Left colon (tissue), 2 donors: Measurements from ENCODE around the gene RFT1. TPM values are rescaled to one million over a fixed set of nuclear protein-coding genes. Genes with fewer than 3 reads are reported as not detected.

Experiments
- ATAC-seq: fragments of 200-7000 bp; cut with Tn5 transposase; one replicate; pipeline ENCODE4 v1.9.1; 2020; ENCODE audit warnings: mild to moderate bottlenecking, moderate library complexity
- DNase-seq, 2 donors: peaks; one replicate each; pipeline ENCODE4 v3.0.0-alpha.2; 2020
- intact Hi-C, 2 donors: fragments of 100-400 bp; cut with DNase I in 1 of 2; cut with micrococcal nuclease in 1 of 2; formaldehyde crosslinking; loops; one replicate each; pipeline versions ENCODE4 v1.11.2 to v1.14.0; 2022; cut with DNase I, micrococcal nuclease
- total RNA-seq, 2 donors: library from RNA; stranded (reverse); fragmentation: NEBNext Ultra II Directional; extraction: Animal tissue kit (Norgen Biotek cat#: 25700); gene quantifications; one replicate each; pipeline ENCODE4 v1.2.1, GENCODE V29; 2021
- donor health status: DM: no; HTN: no; CAD: no.
- donor health status: DM: yes; HTN: yes; CAD: no.

RFT1 gene
- total RNA-seq, 2 donors from 2014 or later: 13.1 to 14.1 TPM

GRCh38 chr3:53166206-53166605 lies 36.0 kb upstream of the RFT1 start:
- ATAC-seq: no peak
- intact Hi-C loops: no loop called here

DNA sequence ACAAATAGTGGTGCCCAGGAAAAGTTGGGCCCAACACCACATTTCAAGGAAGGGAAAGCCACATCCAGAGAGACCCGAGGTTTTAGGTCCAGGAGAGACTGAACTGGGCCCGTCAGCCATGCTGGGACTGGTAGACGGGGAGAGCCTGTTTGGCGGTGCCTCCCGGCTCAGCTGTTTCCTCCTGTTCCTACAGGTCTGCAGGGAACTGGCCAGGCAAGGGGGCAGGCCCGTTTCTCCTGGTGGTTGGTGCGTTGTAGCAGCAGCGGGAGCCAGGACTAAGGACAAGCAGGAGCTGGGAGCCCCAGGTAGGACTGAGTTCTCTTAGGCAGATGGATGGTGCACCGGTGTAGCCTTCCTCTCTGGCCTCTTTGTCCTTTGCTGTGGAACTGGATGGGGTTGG lies 34.7 kb upstream of the RFT1 start:
- ATAC-seq: no peak
- intact Hi-C loops: no loop called here
- DNase-seq: no peak

More at GRCh38 chr3:53166206-53166605, 36.0 kb upstream of the RFT1 start:
- DNase-seq: no peak

GRCh38 chr3:53163444-53164387 lies 33.5 kb upstream of the RFT1 start:
- intact Hi-C loops: no loop called here
- ATAC-seq (no peak), DNase-seq (no peak)

GRCh38 chr3:53162672-53163443 lies 32.6 kb upstream of the RFT1 start:
- DNase-seq (peak; percentile 56 to 63), ATAC-seq (peak; percentile 20)
- intact Hi-C loops: no loop called here

GRCh38 chr3:53161820-53162671 lies 31.8 kb upstream of the RFT1 start:
- DNase-seq (peak; percentile 60 to 64), ATAC-seq (no peak)
- intact Hi-C loops: no loop called here

- DNase-seq (peak in 1 of 2 donors; percentile 55), ATAC-seq (no peak)
- intact Hi-C loops: no loop called here
These were observed 31.2 kb upstream of the RFT1 start for GRCh38 chr3:53161450-53161819.

DNA sequence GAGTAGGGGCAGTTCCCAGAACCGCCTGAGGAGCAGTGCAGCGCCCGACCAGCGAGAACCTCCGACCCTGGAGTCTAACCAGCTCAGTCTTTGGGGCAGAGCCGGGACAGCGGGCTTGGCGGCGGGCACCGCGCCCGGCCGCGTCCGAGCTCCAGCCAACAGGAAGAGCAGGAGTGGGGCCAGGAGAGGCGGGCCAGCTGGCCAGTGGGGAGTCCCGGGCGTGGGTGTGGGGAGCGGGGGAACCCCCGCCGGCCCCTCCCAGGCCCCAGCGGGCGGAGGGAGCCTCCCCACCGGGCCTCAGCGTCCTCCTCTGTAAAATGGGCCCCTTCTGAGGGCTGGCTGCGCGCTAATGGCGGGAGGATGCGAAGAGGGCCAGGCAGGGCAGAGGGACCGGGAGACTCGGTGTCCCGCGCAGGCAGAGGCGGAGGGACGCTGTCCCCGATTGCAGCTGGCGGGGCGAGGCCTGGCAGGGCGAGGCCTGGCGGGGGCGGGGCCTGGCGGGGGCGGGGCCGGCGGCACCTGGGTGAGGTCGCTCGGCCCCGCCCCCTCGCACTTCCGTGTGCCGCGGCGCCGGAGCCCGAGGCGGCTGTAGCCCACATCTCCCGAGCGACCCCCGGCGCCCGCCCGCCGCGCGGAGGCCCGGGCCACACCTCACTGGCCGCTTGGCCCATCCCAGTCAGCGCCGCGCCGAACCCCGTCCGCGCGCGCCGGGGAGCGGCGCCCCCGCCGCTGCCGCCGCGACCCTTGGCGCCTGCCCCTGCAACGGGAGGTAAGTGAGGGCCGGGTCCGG lies 30.6 kb upstream of the RFT1 start, which contains the start of gene PRKCD:
Gene PRKCD (plus strand): TSS at position 550 of the 790 bp plus-strand sequence. CDS start 17,214 bp downstream, outside the sequence.
- DNase-seq (peak; percentile 85 to 88), ATAC-seq (peak; percentile 62)
- intact Hi-C loops: no loop called here

GRCh38 chr3:53160061-53160659 lies 29.9 kb upstream of the RFT1 start:
- DNase-seq: no peak
- intact Hi-C loops: no loop called here

GRCh38 chr3:53159156-53160060 lies 29.2 kb upstream of the RFT1 start:
- ATAC-seq (peak; percentile 60), DNase-seq (peak; percentile 84 to 95)
- intact Hi-C loops: no loop called here

More at GRCh38 chr3:53160061-53160659, 29.9 kb upstream of the RFT1 start:
- no peak for ATAC-seq

DNA sequence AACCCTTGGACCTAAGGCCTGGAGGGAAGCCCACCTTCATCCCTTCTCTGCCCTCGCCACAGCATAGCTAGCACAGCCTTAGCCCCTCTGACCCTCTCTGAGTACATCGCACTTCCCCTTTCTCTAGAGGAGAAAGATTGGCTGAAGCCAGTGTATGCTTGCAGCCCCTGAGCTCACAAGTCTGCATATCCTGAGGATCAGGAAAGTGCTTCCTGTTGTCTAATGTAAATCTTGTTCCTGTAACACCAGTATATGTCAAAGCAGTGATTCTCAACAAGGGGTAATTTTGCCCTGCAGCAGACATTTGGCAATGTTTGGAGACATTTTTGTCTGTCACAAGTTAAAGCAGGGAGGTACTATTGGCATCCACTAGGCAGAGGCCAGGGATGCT lies 28.5 kb upstream of the RFT1 start:
- intact Hi-C loops: no loop called here
- DNase-seq: no peak
- no peak for ATAC-seq

- intact Hi-C loops: no loop called here
- ATAC-seq: no peak
- no peak for DNase-seq
These were observed 27.8 kb upstream of the RFT1 start for GRCh38 chr3:53157974-53158580.

- peak; percentile 75 to 82 for DNase-seq
- peak; percentile 24 for ATAC-seq
- intact Hi-C loops: no loop called here
These were observed 26.2 kb upstream of the RFT1 start for GRCh38 chr3:53156368-53156834.

DNA sequence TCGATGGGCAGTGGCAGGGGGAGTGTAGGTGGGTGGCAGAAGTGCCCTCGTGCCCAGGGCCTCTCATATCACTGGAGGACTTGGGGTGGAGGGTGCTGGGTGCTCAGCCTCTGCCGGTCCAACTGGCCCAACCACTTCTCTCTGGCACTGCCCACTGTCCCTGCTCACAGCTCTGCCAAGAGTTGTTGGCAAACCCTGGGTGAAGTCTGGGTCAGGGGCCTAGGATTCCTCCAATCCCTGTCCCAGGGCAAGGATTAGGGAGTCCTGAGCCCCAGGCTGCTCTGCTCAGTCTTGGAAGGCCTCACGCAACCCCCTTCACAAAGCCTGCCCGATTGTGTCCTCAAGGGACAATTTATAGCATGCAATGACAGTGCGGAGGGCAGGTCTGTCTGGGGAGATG lies 25.5 kb upstream of the RFT1 start:
- ATAC-seq (peak; percentile 45), DNase-seq (peak; percentile 82 to 87)
- intact Hi-C loops: no loop called here

GRCh38 chr3:53154881-53155285 lies 24.6 kb upstream of the RFT1 start:
- ATAC-seq (no peak), DNase-seq (no peak)
- intact Hi-C loops: no loop called here

GRCh38 chr3:53153980-53154379 lies 23.7 kb upstream of the RFT1 start:
- intact Hi-C loops: no loop called here
- ATAC-seq: no peak
- no peak for DNase-seq

DNA sequence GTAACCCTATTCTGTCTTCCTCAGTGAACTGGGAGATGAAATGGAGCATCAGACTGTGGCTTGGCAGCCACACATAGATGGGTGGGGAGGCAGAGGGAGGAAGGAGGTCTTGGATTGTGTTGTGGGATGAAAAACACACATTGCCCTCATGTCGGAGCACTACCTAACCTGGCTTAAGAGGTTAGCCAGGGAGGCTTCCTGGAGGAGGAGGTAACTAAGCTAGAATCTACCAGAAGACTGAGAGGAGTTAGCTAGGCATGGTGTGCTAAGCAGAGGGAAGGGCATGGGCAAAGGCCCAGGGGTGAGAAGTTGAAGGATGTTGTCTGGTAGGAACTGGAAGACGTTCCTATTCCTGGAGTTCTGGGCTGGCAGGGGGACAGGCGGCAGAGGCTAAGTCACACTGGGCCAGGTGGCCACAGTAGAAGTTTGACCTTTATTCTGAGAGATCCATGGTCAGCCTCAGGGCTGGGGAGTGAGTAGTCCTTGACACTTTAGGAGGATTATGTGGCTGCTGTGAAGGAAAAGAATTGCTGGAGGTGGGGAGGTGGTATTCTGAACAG lies 23.1 kb upstream of the RFT1 start:
- DNase-seq: no peak
- intact Hi-C loops: no loop called here
- no peak for ATAC-seq
